HEK293 (cell line): Measurements from ENCODE around the gene KRT39.

Experiments
- CTCF ChIA-PET: fragments of 350-600 bp; formaldehyde crosslinking; extraction: SDS; loops from one replicate; lab custom pipeline; 2021; ENCODE audit warnings: antibody characterized with exemption; lab: Yijun Ruan, JAX
- POLR2A ChIA-PET: fragments of 300-600 bp; formaldehyde crosslinking; extraction: SDS; loops from one replicate; lab custom pipeline; 2020; ENCODE audit warnings: antibody characterized with exemption, inconsistent platforms; lab: Yijun Ruan, JAX
- H3K27ac ChIP-seq: fragments of 200-500 bp; sonication (Bioruptor generic); 2 replicates; pipeline ENCODE4 v1.5.1; 2014; ENCODE audit warnings: low read depth, low read length, control low read depth, inconsistent platforms; ENCODE audit errors: extremely low read depth
- H3K36me3 ChIP-seq, 2 experiments: fragments of 200-500 bp in 1 of 2; sonication (Bioruptor generic) in 1 of 2; 1 replicate in 1 of 2; 2 replicates in 1 of 2; pipeline ENCODE4 v1.5.1; 2014 to 2017; ENCODE audit warnings: inconsistent platforms in 2 of 2, low read length in 2 of 2; ENCODE audit not compliant: control insufficient read depth in 2 of 2, insufficient read depth in 1 of 2
- H3K4me1 ChIP-seq: fragments of 200-500 bp; sonication (Bioruptor generic); 2 replicates; pipeline ENCODE4 v1.5.1; 2014; ENCODE audit warnings: mild to moderate bottlenecking, low read length, inconsistent platforms; ENCODE audit not compliant: control insufficient read depth, insufficient read depth
- H3K4me3 ChIP-seq: 2 replicates; pipeline ENCODE4 v1.5.1; 2011; ENCODE audit warnings: low read depth, mild to moderate bottlenecking, control low read depth, low read length, moderate library complexity
- H3K9me3 ChIP-seq: fragments of 200-500 bp; sonication (Bioruptor generic); 2 replicates; pipeline ENCODE4 v1.5.1; 2014; ENCODE audit warnings: low read depth, low read length, inconsistent platforms; ENCODE audit not compliant: control insufficient read depth, insufficient read depth
- GLI4 ChIP-seq: fragments of 450-650 bp; formaldehyde crosslinking; IDR thresholded peaks from 2 replicates; pipeline ENCODE4 v1.5.1; 2016; ENCODE audit warnings: missing biosample characterization, missing genetic modification characterization
- KLF1 ChIP-seq: fragments of 450-650 bp; formaldehyde crosslinking; IDR thresholded peaks from 2 replicates; pipeline ENCODE4 v1.5.1; 2016; ENCODE audit warnings: missing biosample characterization, missing genetic modification characterization
- MEIS1 ChIP-seq: sonication (generic); formaldehyde crosslinking; IDR thresholded peaks from 2 replicates; pipeline ENCODE4 v1.8.1; 2022; ENCODE audit warnings: missing genetic modification reagents, mild to moderate bottlenecking, borderline replicate concordance
- MYNN ChIP-seq: fragments of 450-650 bp; formaldehyde crosslinking; IDR thresholded peaks from 2 replicates; pipeline ENCODE4 v1.5.1; 2016; ENCODE audit warnings: missing biosample characterization, missing genetic modification characterization, borderline replicate concordance
- OVOL3 ChIP-seq: fragments of 450-650 bp; formaldehyde crosslinking; IDR thresholded peaks from 2 replicates; pipeline ENCODE4 v1.5.1; 2016; ENCODE audit warnings: missing biosample characterization, missing genetic modification characterization
- TCF7L2 ChIP-seq: IDR thresholded peaks from 2 replicates; pipeline ENCODE4 v1.6.1; 2011; ENCODE audit warnings: low read depth, mild to moderate bottlenecking, inconsistent platforms, low read length, moderate library complexity, borderline replicate concordance
- ZFP3 ChIP-seq: fragments of 450-650 bp; formaldehyde crosslinking; IDR thresholded peaks from 2 replicates; pipeline ENCODE4 v1.5.1; 2016; ENCODE audit warnings: low read depth, missing biosample characterization, missing genetic modification characterization
- ZNF132 ChIP-seq: fragments of 450-650 bp; formaldehyde crosslinking; IDR thresholded peaks from 2 replicates; pipeline ENCODE4 v1.5.1; 2017; ENCODE audit warnings: missing biosample characterization, missing genetic modification characterization, borderline replicate concordance
- ZNF677 ChIP-seq: fragments of 450-650 bp; IDR thresholded peaks from 2 replicates; pipeline ENCODE4 v1.5.0; 2018; ENCODE audit warnings: missing biosample characterization, mild to moderate bottlenecking, missing genetic modification characterization, moderate library complexity
- ZNF692 ChIP-seq: fragments of 450-650 bp; formaldehyde crosslinking; IDR thresholded peaks from 2 replicates; pipeline ENCODE4 v1.5.1; 2016; ENCODE audit warnings: missing biosample characterization, missing genetic modification characterization
- ZNF701 ChIP-seq: fragments of 450-650 bp; formaldehyde crosslinking; IDR thresholded peaks from 2 replicates; pipeline ENCODE4 v1.5.1; 2016; ENCODE audit warnings: missing biosample characterization, missing genetic modification characterization
- ZNF791 ChIP-seq: fragments of 450-650 bp; formaldehyde crosslinking; IDR thresholded peaks from 2 replicates; pipeline ENCODE4 v1.5.1; 2016; ENCODE audit warnings: missing biosample characterization, missing genetic modification characterization
- ZSCAN4 ChIP-seq: fragments of 450-650 bp; formaldehyde crosslinking; IDR thresholded peaks from 2 replicates; pipeline ENCODE4 v1.5.1; 2017; ENCODE audit warnings: missing biosample characterization, missing genetic modification characterization
- TF ChIP-seq, protein P1 (sequence below): fragments of 450-650 bp; formaldehyde crosslinking; IDR thresholded peaks from 2 replicates; pipeline ENCODE4 v1.5.1; 2016; ENCODE audit warnings: missing biosample characterization, missing genetic modification characterization
- TF ChIP-seq, protein P2 (sequence below): fragments of 450-650 bp; IDR thresholded peaks from 2 replicates; pipeline ENCODE4 v1.5.1; 2018; ENCODE audit warnings: missing biosample characterization, missing genetic modification characterization

The KRT39 gene

DNA sequence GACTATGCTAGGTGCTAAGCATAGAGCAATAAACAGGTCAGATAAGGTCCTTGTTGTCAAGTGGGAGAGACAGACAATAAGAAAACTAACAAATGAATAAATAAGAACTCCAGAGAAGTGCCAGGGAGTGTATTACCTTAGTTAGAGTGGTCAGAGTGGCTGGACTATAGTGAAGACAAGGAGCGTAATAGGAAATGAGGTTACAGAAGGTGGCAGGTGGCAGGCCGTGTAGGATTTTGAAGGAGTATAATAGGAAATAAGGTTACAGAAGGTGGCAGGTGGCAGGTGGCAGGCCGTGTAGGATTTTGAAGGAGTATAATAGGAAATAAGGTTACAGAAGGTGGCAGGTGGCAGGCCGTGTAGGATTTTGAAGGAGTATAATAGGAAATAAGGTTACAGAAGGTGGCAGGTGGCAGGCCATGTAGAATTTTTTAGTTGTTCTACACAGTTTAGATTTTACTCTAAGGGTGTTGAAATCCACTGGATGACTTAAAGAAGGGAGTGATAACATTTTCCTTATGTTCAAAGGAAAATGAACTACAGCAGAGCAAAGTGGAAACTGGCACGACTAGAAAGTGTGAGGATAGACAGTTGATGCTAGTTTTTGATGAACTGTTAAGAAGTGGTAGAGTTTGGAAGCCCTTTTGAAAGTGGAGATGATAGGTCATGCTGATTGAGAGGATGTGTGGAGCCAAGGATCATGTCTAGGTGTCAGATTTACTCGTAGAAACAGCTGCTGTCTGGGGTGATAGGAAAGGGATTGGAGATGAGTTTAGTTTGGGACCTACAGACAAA lies 45.8 kb upstream of the KRT39 start:
- Histone ChIP-seq H3K4me1 (no peaks in the 10 kb centered on the region), H3K36me3 (no peaks in the 10 kb centered on the region), H3K4me3 (no peak overlapping the region), H3K9me3 (no peaks in the 10 kb centered on the region), H3K27ac (no peak overlapping the region)
- POLR2A ChIA-PET = no interaction called here
- CTCF ChIA-PET = no interaction called here
- no peak for TF ChIP-seq KLF1 (tag by site-specific recombination)
- TF ChIP-seq GLI4 = no peak

DNA sequence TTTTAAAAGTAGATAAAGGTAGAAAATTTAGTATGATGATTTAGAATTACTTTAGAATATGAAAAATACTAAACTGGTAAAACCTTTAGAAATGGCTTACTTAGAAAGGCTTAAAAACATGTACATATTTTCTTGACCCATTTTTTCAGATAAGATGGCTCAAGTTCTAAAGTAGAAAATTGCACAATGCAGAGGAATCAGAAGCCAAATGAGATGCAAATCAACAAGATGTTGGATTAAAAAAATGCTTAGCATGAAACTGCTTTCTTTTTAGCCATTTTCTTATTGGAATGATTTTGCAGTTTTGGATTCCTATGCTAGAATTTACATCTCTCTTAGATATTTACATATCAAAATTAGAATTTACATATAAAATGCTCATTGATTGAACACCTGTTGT lies 43.7 kb upstream of the KRT39 start:
- TF ChIP-seq TCF7L2 (no peak), MEIS1 (CRISPR knock-in tag) (no peak), ZNF701 (no peak)
- TF ChIP-seq, protein P1, sequence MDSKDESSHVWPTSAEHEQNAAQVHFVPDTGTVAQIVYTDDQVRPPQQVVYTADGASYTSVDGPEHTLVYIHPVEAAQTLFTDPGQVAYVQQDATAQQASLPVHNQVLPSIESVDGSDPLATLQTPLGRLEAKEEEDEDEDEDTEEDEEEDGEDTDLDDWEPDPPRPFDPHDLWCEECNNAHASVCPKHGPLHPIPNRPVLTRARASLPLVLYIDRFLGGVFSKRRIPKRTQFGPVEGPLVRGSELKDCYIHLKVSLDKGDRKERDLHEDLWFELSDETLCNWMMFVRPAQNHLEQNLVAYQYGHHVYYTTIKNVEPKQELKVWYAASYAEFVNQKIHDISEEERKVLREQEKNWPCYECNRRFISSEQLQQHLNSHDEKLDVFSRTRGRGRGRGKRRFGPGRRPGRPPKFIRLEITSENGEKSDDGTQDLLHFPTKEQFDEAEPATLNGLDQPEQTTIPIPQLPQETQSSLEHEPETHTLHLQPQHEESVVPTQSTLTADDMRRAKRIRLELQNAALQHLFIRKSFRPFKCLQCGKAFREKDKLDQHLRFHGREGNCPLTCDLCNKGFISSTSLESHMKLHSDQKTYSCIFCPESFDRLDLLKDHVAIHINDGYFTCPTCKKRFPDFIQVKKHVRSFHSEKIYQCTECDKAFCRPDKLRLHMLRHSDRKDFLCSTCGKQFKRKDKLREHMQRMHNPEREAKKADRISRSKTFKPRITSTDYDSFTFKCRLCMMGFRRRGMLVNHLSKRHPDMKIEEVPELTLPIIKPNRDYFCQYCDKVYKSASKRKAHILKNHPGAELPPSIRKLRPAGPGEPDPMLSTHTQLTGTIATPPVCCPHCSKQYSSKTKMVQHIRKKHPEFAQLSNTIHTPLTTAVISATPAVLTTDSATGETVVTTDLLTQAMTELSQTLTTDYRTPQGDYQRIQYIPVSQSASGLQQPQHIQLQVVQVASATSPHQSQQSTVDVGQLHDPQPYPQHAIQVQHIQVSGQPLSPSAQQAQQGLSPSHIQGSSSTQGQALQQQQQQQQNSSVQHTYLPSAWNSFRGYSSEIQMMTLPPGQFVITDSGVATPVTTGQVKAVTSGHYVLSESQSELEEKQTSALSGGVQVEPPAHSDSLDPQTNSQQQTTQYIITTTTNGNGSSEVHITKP (tag by site-specific recombination) = no peak
- TF ChIP-seq, all 188 proteins: peak for 0
- no peaks in the 10 kb centered on the region for H3K4me1 ChIP-seq
- no peaks in the 10 kb centered on the region for H3K36me3 ChIP-seq
- H3K9me3 ChIP-seq = no peaks in the 10 kb centered on the region
- H3K27ac ChIP-seq = no peak overlapping the region
- no peak overlapping the region for H3K4me3 ChIP-seq
- POLR2A ChIA-PET = no interaction called here
- CTCF ChIA-PET = interaction anchor here (0.7 kb wide), 1 partner anchor 44 kb away, joined by 3 read pairs; no protein-coding TSS in a partner anchor

GRCh38 chr17:41009936-41010335 lies 43.2 kb upstream of the KRT39 start:
- H3K9me3 ChIP-seq = no peaks in the 10 kb centered on the region
- CTCF ChIA-PET = interaction anchor here (0.7 kb wide), 1 partner anchor 44 kb away, joined by 3 read pairs; no protein-coding TSS in a partner anchor
- TF ChIP-seq ZNF677 (tag by site-specific recombination) (no peak), ZNF791 (tag by site-specific recombination) (no peak), MYNN (tag by site-specific recombination) (no peak), OVOL3 (tag by site-specific recombination) (no peak), ZNF692 (tag by site-specific recombination) (no peak), ZSCAN4 (tag by site-specific recombination) (no peak), ZNF132 (tag by site-specific recombination) (no peak), ZFP3 (tag by site-specific recombination) (no peak)
- TF ChIP-seq, protein P2, sequence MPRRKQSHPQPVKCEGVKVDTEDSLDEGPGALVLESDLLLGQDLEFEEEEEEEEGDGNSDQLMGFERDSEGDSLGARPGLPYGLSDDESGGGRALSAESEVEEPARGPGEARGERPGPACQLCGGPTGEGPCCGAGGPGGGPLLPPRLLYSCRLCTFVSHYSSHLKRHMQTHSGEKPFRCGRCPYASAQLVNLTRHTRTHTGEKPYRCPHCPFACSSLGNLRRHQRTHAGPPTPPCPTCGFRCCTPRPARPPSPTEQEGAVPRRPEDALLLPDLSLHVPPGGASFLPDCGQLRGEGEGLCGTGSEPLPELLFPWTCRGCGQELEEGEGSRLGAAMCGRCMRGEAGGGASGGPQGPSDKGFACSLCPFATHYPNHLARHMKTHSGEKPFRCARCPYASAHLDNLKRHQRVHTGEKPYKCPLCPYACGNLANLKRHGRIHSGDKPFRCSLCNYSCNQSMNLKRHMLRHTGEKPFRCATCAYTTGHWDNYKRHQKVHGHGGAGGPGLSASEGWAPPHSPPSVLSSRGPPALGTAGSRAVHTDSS = no peak
- TF ChIP-seq, all 188 proteins: peak for 0
- no peak overlapping the region for H3K27ac ChIP-seq
- POLR2A ChIA-PET = no interaction called here
- H3K4me1 ChIP-seq = no peaks in the 10 kb centered on the region
- no peak overlapping the region for H3K4me3 ChIP-seq
- no peaks in the 10 kb centered on the region for H3K36me3 ChIP-seq
